HG03196 (cell line): ENCODE results near the gene SLC4A5.
"Not testable (repeated sequence)": the region's sequence is repeated elsewhere in the genome, so short reads cannot be mapped to it uniquely, and the experiment has no call there.

Experiments used
- ATAC-seq: cut with Tn5 transposase; IDR thresholded peaks from one replicate; pipeline ENCODE4 v1.9.1; 2021; ENCODE audit not compliant: unreplicated experiment

Gene SLC4A5

DNA sequence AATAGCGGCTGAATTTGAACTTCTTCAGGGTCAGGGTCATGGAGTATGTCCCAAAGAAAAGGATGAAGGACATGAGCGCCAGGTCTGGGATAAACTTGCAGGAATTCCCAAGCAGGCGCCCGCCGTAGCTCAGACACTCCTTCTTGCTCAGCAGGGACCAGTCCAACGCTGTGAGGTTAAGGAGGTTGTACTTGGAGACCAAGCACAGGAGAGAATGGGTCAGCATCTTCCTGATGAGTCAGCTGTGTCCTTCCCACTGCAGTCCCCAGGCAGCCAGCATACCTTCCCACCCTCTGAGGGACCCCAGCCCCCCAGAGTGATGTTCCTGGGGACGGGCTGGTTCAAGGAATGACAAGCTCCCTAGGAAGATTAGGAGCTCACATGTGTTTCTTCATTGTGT is 103.9 kb downstream of the SLC4A5 start:
- ATAC-seq, result no peak

DNA sequence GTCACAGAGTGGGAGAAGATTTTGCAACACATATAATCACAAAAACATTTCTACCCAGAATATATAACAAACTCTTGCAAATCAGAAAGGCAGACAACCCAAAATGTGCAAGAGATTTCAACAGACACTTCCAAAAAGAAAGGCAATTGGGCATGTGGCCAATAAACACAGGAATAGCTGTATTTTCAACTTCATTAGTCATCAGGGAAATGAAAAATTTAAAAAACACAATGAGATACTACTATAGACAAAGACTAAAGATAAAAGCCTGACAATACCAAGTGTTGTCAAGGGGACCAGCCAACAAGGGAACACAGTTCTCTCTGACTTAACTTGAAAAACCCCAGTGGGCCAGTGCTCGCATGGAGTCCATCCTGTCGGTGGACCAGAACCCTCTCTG is 104.3 kb downstream of the SLC4A5 start:
- no peak for ATAC-seq

DNA sequence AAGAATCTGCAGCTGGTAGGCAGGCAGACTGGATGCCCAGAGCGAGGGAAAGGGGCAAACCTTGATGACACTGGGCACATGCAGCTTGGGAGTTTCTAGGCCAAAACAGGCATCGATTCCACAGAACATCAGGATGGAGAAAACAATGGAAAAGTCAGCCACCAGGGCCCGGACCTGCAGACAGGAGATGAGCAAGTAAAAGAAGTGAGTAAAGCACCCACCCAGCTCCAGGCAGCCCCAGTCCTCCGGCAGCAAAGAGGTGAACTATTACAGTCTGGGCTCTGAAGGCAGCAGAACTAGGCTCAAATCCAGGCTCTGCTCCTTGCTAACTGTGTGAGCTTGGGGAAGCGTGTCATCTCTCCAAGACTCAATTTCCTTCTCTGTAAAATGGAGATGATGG is 108.2 kb downstream of the SLC4A5 start:
- ATAC-seq, result no peak

DNA sequence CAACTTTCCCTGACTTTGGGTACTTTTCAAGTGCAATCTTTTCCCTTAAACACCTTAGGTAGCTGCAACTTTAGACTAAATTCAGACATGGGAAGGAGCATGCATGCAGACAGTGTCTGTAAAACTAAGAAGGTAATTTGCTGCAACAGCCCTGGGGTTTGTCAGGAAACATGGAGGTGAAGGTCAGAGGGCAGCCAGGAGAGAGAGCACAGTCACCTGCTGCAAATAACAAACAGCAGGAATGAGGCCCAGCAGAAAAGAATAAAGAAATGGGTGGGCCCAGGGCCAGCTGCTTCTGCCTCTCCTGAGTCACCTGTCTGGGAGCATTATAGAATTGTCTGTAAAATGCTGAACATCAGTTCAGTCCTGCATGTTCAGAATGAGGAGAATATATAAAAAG is 109.6 kb downstream of the SLC4A5 start:
- no peak for ATAC-seq

DNA sequence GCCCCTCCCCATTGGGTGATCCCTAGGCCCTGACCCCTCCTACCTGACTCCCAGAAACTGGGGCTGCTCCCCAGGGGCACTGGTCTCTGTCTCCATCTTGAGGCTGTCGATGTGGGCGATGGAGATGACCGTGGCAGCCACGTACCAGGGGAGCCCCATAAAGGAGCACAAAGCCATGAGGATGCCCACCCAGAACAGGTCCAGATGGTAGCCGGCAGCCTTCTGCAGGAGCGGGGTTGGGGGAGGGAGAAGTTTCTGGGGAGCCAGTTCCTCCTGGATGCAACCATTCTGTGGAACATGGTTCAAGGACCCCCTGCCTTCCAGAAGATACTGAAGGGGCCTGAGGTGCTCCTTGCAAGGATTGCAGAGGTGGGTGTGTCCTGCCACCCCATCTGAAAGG is 110.8 kb downstream of the SLC4A5 start:
- ATAC-seq, result no peak

GRCh38 chr2:74229865-74230264 is 113.4 kb downstream of the SLC4A5 start:
- not testable (repeated sequence) for ATAC-seq

DNA sequence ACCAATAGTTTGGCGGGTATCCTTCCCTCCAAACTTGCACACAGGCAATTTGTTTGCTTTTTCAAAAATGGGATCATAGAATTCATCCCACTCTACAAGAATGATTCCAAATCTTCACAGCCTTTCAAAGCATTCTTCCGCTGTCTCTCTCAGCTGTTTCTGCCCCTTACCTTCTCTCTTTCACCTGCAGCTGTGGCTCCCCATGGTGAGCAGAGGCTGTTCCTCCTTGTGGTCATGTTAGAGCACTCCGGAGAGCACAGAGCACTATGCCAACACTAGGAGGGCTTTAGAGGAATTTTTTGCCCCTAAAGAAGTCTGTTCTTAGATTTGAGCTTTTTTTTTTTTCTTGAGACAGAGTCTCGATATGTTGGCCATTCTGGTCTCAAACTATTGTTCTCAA is 114.4 kb downstream of the SLC4A5 start:
- ATAC-seq, result no peak

DNA sequence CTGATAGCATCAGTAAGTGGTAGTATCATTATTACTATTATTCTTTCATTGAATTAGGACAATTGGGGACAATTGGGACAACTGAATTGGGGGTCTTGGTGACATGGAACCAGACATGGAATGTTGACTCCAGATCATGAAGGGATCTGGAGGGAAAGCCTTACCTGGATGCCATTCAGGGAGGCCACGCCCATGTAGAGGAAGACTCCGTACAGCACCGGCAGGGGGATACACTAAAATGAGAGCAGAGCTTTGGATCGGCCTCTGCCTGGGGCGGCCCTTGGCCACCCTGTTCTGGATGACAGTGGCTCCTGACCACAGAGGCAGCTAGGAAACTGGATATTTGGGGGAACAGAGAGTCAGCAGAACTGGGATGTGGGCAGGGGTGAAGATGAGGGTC is 115.6 kb downstream of the SLC4A5 start:
- ATAC-seq, result no peak

DNA sequence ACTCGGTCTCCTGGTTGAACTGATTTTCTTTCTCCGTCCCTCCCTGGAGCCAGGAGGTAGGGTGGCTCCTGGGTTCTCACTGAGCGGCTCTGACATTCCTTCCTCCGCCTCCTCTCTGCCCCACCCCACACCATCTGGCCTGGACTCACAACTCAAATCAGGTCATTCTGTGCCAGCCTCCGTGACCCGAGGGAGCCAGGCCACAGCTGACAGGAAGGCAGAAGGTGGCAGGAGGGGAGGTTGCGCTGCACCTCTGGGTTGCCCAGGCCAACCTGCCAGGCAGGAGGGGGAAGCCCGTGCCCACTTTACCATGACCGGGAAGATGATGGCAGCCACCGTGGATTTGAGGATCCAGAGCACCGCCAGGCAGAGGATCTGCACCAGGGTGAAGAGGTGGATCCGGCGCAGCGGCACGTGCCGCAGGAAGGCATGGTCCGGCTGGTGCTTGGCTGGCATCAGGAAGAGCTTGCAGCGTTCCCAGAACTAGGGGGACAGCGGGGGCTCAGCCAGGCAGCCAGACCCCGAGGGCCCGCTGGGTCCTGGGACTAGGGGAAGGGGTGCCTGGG is 116.5 kb downstream of the SLC4A5 start:
- ATAC-seq, result no peak

- no peak for ATAC-seq
These were observed 117.3 kb downstream of the SLC4A5 start for GRCh38 chr2:74225698-74226459.

- no peak for ATAC-seq
These were observed 119.1 kb downstream of the SLC4A5 start for GRCh38 chr2:74223941-74224770.

DNA sequence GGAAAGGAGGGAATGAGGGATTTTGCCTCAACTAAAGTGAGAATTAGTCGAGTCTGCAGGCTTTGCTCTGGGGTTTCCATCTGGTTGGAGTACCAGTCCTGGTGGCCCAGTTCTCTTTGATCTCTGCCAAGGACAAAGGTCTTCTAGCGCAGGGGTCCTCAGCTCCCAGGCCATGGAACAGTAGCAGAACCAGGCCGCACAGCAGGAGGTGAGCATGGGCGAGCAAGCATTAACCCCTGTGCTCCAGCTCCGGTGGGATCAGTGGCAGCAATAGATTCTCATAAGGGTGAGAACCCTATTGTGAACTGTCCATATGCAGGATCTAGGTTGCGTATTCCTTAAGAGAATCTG is 120.9 kb downstream of the SLC4A5 start:
- ATAC-seq, result no peak

- no peak for ATAC-seq
These were observed 121.5 kb downstream of the SLC4A5 start for GRCh38 chr2:74221604-74222299.

DNA sequence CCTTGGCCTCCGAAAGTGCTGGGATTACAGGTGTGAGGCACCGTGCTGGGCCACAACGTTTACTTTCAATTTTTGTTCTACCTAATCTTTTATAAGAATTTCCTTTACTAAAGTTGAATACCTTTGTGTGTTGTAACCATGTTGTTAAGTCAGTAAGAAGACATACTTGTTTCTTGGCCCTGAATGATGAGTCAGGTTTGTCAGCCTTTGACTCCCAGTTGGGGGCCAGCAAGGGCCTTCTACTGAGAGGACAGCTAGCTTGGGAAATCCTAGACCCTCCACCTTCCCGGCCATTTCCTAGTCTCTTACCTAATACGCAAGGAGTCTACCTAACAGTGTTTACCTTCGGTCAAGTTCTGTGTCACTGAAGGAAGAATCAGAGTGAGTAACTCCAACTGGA is 122.1 kb downstream of the SLC4A5 start:
- ATAC-seq, result no peak

GRCh38 chr2:74219846-74220486 is 123.2 kb downstream of the SLC4A5 start:
- no peak for ATAC-seq

DNA sequence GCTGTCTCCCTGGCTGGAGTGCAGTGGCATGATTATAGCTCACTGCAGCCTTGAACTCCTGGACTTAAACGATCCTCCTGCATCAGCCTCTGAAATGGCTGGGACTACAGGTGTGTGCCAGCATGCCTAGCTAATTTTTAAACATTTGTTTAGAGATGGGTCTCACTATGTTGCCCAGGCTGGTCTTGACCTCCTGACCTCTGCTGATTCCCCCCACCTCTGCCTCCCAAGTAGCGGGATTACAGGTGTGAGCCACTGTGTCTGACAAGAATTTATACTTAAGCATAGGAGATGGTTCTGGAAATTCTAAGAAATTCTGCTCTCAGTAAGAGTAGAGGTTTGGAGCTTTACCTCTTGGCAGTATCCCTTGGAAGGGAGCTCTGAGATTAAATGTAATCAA is 126.6 kb downstream of the SLC4A5 start:
- no peak for ATAC-seq

GRCh38 chr2:74215771-74216170 is 127.4 kb downstream of the SLC4A5 start:
- ATAC-seq, result not testable (repeated sequence)

GRCh38 chr2:74212702-74213410 is 130.4 kb downstream of the SLC4A5 start:
- ATAC-seq, result no peak

- no peak for ATAC-seq
These were observed 137.0 kb downstream of the SLC4A5 start for GRCh38 chr2:74206180-74206688.

GRCh38 chr2:74205596-74205995 is 137.6 kb downstream of the SLC4A5 start:
- ATAC-seq, result no peak
